ENCODE measurements around the gene CROCC.

DNA sequence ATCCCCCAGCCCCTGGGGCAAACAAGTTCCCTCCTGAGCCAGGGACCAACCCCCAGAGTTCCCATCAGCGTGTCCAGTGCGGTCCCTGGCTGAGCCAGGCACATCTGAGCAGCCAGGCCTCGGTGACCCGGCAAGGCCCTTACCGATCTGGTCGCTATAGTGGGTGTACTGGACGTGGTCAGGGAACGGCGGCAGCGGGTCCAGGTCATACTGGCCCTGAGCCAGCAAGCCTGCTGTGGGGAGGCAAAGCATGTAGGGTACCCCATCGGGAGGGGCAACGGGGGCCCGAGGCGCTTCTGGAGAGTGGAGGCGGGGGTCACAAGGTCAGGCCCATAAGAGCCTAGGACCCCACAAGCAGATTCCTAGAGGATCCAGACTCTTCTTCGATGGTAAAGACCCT is 55.2 kb downstream of the CROCC start:
- TF ChIP-seq, protein P1, sequence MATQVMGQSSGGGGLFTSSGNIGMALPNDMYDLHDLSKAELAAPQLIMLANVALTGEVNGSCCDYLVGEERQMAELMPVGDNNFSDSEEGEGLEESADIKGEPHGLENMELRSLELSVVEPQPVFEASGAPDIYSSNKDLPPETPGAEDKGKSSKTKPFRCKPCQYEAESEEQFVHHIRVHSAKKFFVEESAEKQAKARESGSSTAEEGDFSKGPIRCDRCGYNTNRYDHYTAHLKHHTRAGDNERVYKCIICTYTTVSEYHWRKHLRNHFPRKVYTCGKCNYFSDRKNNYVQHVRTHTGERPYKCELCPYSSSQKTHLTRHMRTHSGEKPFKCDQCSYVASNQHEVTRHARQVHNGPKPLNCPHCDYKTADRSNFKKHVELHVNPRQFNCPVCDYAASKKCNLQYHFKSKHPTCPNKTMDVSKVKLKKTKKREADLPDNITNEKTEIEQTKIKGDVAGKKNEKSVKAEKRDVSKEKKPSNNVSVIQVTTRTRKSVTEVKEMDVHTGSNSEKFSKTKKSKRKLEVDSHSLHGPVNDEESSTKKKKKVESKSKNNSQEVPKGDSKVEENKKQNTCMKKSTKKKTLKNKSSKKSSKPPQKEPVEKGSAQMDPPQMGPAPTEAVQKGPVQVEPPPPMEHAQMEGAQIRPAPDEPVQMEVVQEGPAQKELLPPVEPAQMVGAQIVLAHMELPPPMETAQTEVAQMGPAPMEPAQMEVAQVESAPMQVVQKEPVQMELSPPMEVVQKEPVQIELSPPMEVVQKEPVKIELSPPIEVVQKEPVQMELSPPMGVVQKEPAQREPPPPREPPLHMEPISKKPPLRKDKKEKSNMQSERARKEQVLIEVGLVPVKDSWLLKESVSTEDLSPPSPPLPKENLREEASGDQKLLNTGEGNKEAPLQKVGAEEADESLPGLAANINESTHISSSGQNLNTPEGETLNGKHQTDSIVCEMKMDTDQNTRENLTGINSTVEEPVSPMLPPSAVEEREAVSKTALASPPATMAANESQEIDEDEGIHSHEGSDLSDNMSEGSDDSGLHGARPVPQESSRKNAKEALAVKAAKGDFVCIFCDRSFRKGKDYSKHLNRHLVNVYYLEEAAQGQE (IDR thresholded peaks at IDR 0.05; ENCODE audit: insufficient replicate concordance, low read depth) = no peak
- TF ChIP-seq, protein P2, sequence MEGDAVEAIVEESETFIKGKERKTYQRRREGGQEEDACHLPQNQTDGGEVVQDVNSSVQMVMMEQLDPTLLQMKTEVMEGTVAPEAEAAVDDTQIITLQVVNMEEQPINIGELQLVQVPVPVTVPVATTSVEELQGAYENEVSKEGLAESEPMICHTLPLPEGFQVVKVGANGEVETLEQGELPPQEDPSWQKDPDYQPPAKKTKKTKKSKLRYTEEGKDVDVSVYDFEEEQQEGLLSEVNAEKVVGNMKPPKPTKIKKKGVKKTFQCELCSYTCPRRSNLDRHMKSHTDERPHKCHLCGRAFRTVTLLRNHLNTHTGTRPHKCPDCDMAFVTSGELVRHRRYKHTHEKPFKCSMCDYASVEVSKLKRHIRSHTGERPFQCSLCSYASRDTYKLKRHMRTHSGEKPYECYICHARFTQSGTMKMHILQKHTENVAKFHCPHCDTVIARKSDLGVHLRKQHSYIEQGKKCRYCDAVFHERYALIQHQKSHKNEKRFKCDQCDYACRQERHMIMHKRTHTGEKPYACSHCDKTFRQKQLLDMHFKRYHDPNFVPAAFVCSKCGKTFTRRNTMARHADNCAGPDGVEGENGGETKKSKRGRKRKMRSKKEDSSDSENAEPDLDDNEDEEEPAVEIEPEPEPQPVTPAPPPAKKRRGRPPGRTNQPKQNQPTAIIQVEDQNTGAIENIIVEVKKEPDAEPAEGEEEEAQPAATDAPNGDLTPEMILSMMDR (IDR thresholded peaks at IDR 0.05; ENCODE audit: insufficient read depth, low read length) = no peak
- TF ChIP-seq POLR2AphosphoS5 (IDR thresholded peaks at IDR 0.05; ENCODE audit: low read depth) (no peak), GABPA (IDR thresholded peaks at IDR 0.05; ENCODE audit: low read depth) (no peak)
